Caco-2 (cell line): ENCODE data around the gene ADGRD1. TPM values are rescaled to one million over a fixed set of nuclear protein-coding genes. Genes with fewer than 3 reads are reported as not detected.
"Not testable (repeated sequence)": the region's sequence is repeated elsewhere in the genome, so short reads cannot be mapped to it uniquely, and the experiment has no call there.

Experiments
- BruUV-seq: library from RNA; stranded (reverse); fragments of 400-500 nt; replicated peaks from 2 replicates; lab custom pipeline; 2021; lab: Mats Ljungman, UMichigan
- CTCF ChIA-PET: fragments of 300-600 bp; sonication (Branson Sonifier 250); formaldehyde crosslinking; loops from one replicate; lab custom pipeline; 2022; ENCODE audit warnings: antibody characterized with exemption; lab: Charles Lee
- POLR2A ChIA-PET: fragments of 300-600 bp; sonication (Branson Sonifier 250); formaldehyde crosslinking; loops from one replicate; lab custom pipeline; 2022; ENCODE audit warnings: antibody characterized with exemption; lab: Charles Lee
- DNase-seq, 2 experiments: peaks; one replicate each; pipeline versions ENCODE4 v3.0.0 to v3.0.0-alpha.2; 2020 to 2022
- H3K27me3 ChIP-seq: replicated peaks from 2 replicates; pipeline ENCODE4 v1.6.0; 2011; ENCODE audit warnings: low read length; ENCODE audit not compliant: control insufficient read depth, insufficient read depth
- H3K36me3 ChIP-seq: 2 replicates; pipeline ENCODE4 v1.5.1; 2011; ENCODE audit warnings: low read length; ENCODE audit not compliant: control insufficient read depth, insufficient read depth
- H3K4me1 ChIP-seq: fragments of 250-450 bp; sonication (Bioruptor Pico); 2 replicates; pipeline ENCODE4 v1.5.1; 2020; ENCODE audit warnings: mild to moderate bottlenecking
- H3K4me3 ChIP-seq: 2 replicates; pipeline ENCODE4 v1.5.1; 2011; ENCODE audit warnings: low read depth, mild to moderate bottlenecking, control low read depth, low read length
- H3K9me3 ChIP-seq: fragments of 250-450 bp; sonication (Bioruptor Pico); 2 replicates; pipeline ENCODE4 v1.5.1; 2020; ENCODE audit warnings: mild to moderate bottlenecking, moderate library complexity
- H3K27ac Mint-ChIP-seq: one replicate; pipeline ENCODE4 v1.8.0; 2022; ENCODE audit warnings: mixed read lengths; ENCODE audit not compliant: unreplicated experiment
- H3K27me3 Mint-ChIP-seq: one replicate; pipeline ENCODE4 v1.8.0; 2022; ENCODE audit warnings: mixed read lengths; ENCODE audit not compliant: insufficient read depth, unreplicated experiment
- H3K36me3 Mint-ChIP-seq: one replicate; pipeline ENCODE4 v1.8.0; 2022; ENCODE audit warnings: mild to moderate bottlenecking, mixed read lengths; ENCODE audit not compliant: insufficient read depth, unreplicated experiment
- H3K4me1 Mint-ChIP-seq: one replicate; pipeline ENCODE4 v1.8.0; 2022; ENCODE audit warnings: low read depth, mixed read lengths; ENCODE audit not compliant: unreplicated experiment
- H3K4me3 Mint-ChIP-seq: one replicate; pipeline ENCODE4 v1.8.0; 2022; ENCODE audit warnings: mild to moderate bottlenecking, moderate library complexity, mixed read lengths; ENCODE audit not compliant: unreplicated experiment
- H3K9me3 Mint-ChIP-seq: one replicate; pipeline ENCODE4 v1.8.0; 2022; ENCODE audit warnings: mixed read lengths; ENCODE audit not compliant: unreplicated experiment
- intact Hi-C: fragments of 100-400 bp; cut with micrococcal nuclease; formaldehyde crosslinking; loops from one replicate; pipeline ENCODE4 v1.10.0; 2022; ENCODE audit not compliant: unreplicated experiment
- total RNA-seq: library from RNA; stranded (reverse); gene quantifications from 2 replicates; pipeline ENCODE4 v1.2.3, GENCODE V29; 2022
- TF ChIP-seq, protein P1 (sequence below), 2 experiments: fragments of 200-600 bp in 1 of 2; IDR thresholded peaks; 1 replicate in 1 of 2; 2 replicates in 1 of 2; pipeline versions ENCODE4 v1.5.1 to v1.8.0; 2011 to 2022; ENCODE audit warnings: antibody characterized with exemption in 1 of 2, control low read depth in 1 of 2, inconsistent platforms in 1 of 2, low read depth in 1 of 2, low read length in 1 of 2, mild to moderate bottlenecking in 1 of 2, moderate library complexity in 1 of 2; ENCODE audit not compliant: insufficient read depth in 1 of 2, severe bottlenecking in 1 of 2, unreplicated experiment in 1 of 2

Gene ADGRD1
- total RNA-seq, 1 experiment from 2014 or later: 3.6 TPM

DNA sequence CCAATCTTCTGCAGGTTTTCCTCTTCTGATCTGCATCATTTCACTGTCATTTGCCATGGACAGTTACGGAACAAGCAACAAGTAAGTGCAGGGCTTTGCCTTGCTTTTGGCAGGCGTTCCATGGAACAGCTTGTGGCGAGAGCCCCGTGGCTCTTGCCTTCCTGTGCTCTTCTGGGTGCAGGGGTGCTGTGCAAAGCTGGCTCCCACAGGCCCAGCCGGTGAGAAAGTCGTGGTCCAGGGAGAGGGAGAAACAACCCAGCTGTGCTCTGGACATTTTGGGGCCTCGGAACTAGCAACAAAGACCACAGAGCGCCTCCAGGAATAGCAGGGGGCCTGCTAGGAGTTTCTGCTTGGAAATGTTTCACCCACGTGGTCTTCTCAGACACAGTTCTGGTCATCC lies 164.7 kb downstream of the ADGRD1 start:
- Histone ChIP-seq H3K9me3 (no peaks in the 10 kb centered on the region), H3K36me3 (no peaks in the 10 kb centered on the region), H3K4me3 (no peak overlapping the region), H3K4me1 (no peaks in the 10 kb centered on the region), H3K27me3 (no peaks in the 10 kb centered on the region; the same call in 1 of the 2 replicates)
- H3K27me3 Mint-ChIP-seq: peaks cover 3% of the 10 kb centered on the region
- DNase-seq: peak in 1 of 2 experiments; percentile 1
- BruUV-seq: no TSS peak
- H3K27ac Mint-ChIP-seq: no peak overlapping the region
- H3K4me1 Mint-ChIP-seq: no peaks in the 10 kb centered on the region
- no peaks in the 10 kb centered on the region for H3K9me3 Mint-ChIP-seq
- ChIA-PET CTCF (no interaction called here), POLR2A (no interaction called here)
- intact Hi-C loops: no loop called here
- no peaks in the 10 kb centered on the region for H3K36me3 Mint-ChIP-seq
- no peak overlapping the region for H3K4me3 Mint-ChIP-seq
- TF ChIP-seq, protein P1, sequence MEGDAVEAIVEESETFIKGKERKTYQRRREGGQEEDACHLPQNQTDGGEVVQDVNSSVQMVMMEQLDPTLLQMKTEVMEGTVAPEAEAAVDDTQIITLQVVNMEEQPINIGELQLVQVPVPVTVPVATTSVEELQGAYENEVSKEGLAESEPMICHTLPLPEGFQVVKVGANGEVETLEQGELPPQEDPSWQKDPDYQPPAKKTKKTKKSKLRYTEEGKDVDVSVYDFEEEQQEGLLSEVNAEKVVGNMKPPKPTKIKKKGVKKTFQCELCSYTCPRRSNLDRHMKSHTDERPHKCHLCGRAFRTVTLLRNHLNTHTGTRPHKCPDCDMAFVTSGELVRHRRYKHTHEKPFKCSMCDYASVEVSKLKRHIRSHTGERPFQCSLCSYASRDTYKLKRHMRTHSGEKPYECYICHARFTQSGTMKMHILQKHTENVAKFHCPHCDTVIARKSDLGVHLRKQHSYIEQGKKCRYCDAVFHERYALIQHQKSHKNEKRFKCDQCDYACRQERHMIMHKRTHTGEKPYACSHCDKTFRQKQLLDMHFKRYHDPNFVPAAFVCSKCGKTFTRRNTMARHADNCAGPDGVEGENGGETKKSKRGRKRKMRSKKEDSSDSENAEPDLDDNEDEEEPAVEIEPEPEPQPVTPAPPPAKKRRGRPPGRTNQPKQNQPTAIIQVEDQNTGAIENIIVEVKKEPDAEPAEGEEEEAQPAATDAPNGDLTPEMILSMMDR (IDR thresholded peaks at IDR 0.05; ENCODE audit: insufficient read depth in 1 of 2, low read depth in 1 of 2, low read length in 1 of 2, severe bottlenecking in 1 of 2, unreplicated experiment in 1 of 2): no peak

DNA sequence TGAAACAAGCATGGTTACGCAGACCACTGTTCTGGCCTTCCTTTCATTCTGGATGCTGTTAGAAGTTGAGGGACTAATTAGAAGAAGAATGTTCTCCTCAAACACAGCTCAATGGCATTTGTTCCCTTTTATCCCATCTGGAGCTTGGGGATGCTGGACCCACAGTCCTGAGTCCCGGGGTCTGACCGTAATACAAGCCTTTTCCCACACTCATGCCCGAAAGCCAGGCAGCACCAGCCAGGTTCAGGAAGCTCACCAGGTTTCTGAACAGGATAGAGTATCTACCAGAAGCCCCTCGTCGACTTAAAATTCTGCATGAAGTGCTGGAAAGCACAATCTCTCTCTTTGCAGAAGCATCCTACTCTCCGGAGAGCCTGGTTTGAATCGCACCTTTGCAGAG lies 165.6 kb downstream of the ADGRD1 start:
- H3K4me1 ChIP-seq, H3K27me3 ChIP-seq, H3K36me3 ChIP-seq, H3K9me3 Mint-ChIP-seq, CTCF ChIA-PET, H3K4me3 ChIP-seq, H3K4me1 Mint-ChIP-seq, H3K4me3 Mint-ChIP-seq, BruUV-seq, H3K27ac Mint-ChIP-seq, POLR2A ChIA-PET, H3K36me3 Mint-ChIP-seq, H3K9me3 ChIP-seq, intact Hi-C loops, H3K27me3 Mint-ChIP-seq: not testable (repeated sequence)
- peak in 1 of 2 experiments; percentile 7 for DNase-seq

DNA sequence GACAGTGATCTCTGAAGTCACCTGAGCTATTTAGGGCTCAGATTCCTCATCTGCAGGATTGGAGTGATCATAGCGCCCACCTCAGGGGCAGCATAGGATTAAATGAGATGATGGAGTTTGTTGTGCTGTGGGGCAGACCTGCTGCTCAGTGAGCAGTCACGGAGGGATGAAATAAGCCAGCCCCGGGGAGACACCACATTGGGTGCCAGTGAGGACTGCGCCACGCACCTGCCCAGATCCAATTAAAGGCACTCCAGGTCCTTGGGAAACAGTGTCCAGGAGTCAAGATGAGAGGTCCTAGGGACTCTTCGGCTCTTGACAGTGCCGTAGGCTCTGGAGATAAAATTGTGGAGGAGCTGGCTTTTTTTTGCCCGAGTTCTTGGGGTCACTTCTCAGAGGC lies 166.2 kb downstream of the ADGRD1 start:
- Mint-ChIP-seq H3K9me3 (no peaks in the 10 kb centered on the region), H3K36me3 (no peaks in the 10 kb centered on the region), H3K27me3 (peaks cover 5% of the 10 kb centered on the region), H3K4me1 (no peaks in the 10 kb centered on the region), H3K4me3 (no peak overlapping the region), H3K27ac (no peak overlapping the region)
- no TSS peak for BruUV-seq
- TF ChIP-seq, protein P1 (IDR thresholded peaks at IDR 0.05; ENCODE audit: insufficient read depth in 1 of 2, low read depth in 1 of 2, low read length in 1 of 2, severe bottlenecking in 1 of 2, unreplicated experiment in 1 of 2): no peak
- POLR2A ChIA-PET: no interaction called here
- no peaks in the 10 kb centered on the region for H3K9me3 ChIP-seq
- H3K4me1 ChIP-seq: no peaks in the 10 kb centered on the region
- CTCF ChIA-PET: no interaction called here
- no peak overlapping the region for H3K4me3 ChIP-seq
- intact Hi-C loops: no loop called here
- no peaks in the 10 kb centered on the region for H3K36me3 ChIP-seq
- no peak for DNase-seq
- H3K27me3 ChIP-seq: no peaks in the 10 kb centered on the region; the same call in 1 of the 2 replicates
